GM21360 (cell line): ENCODE data around the gene SMAD9.

Source experiments
- ATAC-seq: cut with Tn5 transposase; IDR thresholded peaks from one replicate; pipeline ENCODE4 v1.9.1; 2021; ENCODE audit warnings: mild to moderate bottlenecking, moderate library complexity; ENCODE audit not compliant: unreplicated experiment

SMAD9 gene

DNA sequence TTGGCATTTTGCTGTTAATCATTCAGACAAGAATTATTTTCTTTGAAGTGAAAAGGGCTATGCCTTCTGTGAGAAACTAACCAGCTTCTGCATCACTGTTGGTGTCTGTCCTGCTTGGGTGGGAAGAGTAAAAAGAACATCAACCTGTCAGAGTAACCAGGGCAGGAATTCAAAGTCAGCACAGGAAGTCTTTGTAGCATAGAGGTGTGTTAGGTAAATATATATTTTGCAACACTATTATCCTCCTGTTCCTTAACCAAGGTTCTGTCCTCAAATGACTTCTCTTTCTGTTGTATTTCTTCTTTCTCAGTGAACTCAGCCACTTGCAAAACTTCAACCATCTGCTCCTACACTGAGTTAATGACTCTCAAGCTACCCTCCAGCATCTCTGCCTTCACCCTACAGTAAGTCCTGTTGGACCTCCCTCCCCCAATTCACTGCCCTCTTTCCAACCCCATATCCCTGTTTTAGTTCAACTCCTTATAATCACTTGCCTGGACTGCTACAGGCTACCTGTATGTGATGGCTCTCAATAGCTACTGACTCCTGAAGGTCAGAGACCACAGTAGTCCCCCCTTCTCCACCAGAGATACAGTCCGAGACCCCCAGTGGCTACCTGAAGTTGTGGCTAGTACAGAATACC, 49.9 kb downstream of the SMAD9 start:
- ATAC-seq = no peak

GRCh38 chr13:36866232-36866631, 53.8 kb downstream of the SMAD9 start:
- ATAC-seq = no peak

DNA sequence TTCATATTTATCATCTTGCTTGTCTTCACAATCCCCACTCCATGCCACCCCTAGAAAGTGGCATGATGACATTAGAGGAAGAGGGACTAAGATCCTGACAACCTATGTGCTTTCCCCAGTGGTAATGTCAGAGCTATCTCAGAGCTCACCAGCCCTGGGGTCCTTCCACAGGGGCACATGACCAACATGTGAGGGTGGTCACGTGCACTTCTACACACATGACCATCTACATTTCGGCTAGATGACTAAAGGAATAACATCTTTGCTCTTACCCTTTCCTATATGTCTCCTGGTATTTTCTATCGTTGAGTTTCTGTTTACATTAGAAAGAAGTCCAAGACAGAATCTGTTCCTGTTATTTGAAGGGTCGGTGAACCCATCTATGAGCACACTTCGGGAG, 54.8 kb downstream of the SMAD9 start:
- no peak for ATAC-seq

DNA sequence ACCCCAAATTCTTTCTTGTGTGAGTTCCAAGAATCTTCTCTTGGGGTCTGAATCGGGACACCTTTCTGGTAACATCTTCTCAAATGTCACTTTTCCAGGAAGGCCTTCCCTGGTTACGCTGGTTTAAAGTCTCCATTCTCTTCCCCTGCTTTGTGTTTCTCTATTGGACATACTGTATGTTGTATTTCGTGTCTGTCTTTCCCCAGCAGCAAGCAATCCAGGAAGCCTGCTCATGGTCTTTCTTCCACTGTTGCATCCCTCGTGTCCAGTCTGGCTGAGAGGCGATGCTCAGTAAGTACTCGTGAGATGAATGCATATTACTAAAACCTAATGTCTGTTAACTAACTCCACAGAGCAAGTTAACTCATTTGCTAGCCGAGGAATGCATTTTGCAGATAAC, 57.3 kb downstream of the SMAD9 start:
- ATAC-seq = no peak

DNA sequence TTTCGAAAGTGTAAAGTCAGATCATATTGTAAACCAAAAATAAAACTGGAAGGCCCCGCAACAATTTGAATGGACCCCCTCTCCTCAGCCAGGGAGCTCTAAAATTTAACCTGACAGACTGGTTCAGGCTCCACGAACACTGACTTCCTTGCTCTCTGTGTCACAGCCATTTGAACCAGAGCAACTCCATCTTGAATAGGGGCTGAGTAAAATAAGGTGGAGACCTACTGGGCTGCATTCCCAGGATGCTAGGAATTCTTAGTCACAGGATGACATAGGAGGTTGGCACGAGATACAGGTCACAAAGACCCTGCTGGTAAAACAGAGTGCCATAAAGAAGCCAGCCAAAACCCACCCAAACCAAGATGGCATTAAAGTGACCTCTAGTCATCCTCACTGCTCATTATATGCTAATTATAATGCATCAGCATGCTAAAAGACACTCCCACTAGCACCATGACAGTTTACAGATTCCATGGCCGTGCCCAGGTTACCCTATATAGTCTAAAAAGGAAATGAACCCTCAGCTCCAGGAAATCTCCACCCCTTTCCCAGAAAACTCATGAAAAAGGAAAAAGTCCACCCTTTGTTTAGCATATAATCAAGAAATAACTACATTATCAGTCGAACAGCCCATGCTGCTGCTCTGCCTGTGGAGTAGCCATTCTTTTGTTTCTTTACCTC, 57.9 kb downstream of the SMAD9 start:
- no peak for ATAC-seq

GRCh38 chr13:36859259-36859658, 60.8 kb downstream of the SMAD9 start:
- ATAC-seq = no peak

GRCh38 chr13:36858290-36858689, 61.7 kb downstream of the SMAD9 start:
- peak; percentile 66 for ATAC-seq

GRCh38 chr13:36857253-36857652, 62.8 kb downstream of the SMAD9 start:
- ATAC-seq = no peak

DNA sequence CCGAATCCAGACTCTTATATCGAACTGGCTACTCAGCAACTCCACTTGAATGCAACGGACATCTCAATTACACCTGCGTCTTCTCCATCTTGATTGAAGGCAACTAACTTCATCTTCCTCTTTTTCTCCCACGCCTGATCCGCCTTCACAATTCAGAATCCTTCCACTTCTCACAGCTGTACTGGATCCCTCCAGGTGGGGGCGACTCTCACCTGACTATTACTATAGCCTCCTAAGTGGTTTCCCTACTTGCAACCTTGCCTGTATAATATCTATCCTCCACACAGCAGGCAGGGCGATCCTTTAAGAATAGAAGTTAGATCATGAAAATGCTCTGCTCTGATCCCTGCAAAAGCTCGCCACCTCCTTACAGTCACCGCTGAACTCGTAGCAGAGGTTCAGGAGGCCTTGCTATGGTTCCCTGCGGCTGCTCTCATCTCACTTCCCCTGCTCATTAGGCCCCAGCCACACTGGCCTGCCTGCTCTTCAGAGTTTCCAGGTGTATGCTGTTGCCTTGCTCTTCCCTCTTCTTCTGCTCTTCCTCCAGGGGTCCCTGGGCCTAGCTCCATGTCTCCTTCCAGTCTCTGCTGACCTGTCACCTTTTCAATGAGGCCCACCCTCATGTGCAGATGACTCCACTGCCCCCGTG, 69.1 kb downstream of the SMAD9 start:
- ATAC-seq = no peak

DNA sequence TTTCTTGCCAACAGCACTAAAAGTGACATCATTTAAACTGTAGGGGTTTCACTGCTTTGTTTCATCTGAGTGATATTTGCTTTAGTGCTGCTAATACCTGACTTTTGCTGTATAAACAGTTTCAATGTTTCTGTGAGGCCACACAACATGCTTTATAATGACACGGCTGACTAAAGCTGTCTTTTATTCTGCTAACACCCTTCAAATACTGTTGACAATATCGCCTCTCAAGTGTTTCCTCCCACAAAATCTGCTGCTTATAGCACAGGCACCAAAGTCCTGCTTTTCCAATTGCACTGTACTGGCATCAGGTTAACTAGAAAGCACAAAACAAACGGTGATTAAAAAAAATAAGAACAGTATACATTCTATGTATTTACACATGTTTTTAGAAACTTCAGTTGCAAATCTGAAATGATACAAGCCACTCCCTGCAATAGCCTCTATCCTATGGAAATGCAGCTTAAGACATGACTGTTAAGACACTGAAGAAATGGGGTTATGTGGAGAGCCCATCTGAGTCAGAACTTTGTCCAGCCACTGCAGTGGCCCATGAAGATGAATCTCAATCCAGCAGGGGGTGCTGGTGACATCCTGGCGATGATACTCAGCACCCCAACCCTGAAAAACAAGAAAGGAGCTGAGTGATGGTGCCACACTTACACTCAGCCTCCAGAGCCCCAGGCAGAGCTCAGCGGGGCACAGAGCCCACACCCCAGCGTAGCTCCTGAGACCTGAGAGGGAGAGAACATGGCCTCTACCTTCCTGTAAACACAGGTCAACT, 71.6 kb downstream of the SMAD9 start:
- peak; percentile 73 for ATAC-seq

DNA sequence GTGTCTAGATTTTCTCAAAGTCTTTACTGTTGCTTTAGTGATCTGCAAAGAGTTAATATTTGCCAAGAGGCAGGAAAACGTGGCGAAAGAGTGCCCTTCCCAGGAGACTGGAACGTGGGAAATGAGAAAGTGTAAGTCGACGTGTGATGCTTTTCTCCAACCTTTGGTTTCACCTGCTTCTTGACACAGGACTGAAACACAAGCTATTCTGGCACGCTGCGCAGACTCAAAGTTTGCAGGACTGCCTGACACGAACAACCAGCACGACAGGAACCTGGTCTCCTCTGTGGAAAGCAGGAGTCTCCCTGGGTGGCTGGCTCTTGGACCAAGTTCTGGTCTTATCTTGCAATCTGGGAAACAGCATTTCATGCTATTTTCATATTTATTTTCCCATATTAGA, 72.4 kb downstream of the SMAD9 start:
- ATAC-seq = no peak

- ATAC-seq = no peak
These were observed 78.6 kb downstream of the SMAD9 start for GRCh38 chr13:36841391-36841790.

DNA sequence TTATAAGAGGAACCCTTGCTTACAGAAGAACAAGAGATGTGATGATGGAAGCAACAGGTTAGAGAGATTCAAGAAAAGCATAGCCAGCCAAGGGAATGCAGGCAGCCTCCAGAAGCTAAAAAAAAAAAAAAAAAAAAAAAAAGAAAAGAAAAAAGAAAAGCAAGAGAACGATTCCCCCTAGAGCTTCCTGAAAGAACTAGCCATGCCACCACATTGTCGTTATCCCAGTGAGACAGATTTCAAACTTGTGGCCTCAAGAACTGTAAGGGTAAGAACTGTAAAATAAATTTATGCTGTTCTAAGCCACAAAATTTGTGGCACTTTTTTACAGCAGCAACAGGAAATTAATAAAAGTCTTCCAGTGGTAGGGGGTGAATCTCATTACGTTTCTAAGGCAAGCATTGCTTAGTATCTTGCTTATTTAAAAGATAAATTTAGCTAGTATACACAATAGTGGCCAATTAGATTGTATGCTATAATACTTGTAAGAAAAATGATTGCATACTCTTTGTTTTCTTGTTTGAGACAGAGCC, 79.3 kb downstream of the SMAD9 start:
- no peak for ATAC-seq

DNA sequence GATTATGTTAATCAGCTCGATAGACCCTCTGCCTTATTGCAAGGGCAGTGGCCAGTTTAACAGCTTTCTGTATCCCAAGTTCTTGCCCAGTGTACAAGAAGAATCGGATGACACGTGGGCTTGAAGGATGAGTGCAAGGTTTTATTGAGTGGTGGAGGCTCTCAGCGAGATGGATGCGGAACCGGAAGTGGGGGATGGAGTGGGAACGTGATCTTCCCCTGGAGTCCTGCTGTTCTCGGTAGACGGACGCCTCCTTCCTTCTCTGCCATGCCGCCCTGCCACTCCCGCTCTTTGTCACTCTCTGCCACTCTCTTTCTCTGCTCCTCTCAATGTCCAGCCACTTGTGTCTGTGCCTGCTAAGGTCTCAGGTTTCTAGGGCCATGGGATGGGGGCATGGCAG, 80.1 kb downstream of the SMAD9 start:
- no peak for ATAC-seq

DNA sequence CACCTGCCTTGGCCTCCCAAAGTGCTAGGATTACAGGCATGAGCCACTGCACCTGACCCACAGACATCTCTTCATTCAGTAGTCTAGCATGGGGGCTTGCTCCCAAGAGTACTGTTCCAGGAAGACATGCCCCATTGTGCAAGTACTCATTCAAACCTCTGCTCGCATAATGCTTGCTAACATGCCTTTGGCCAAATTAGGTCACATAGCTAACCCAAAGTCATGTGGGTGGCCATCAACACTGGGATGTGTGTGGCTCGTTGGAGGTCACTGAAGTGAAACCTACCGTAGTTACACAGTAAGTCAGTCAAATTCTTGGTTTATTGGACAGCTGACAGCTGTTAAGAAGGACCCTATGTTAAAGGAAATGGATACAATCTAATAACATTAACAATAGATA, 80.8 kb downstream of the SMAD9 start:
- no peak for ATAC-seq

DNA sequence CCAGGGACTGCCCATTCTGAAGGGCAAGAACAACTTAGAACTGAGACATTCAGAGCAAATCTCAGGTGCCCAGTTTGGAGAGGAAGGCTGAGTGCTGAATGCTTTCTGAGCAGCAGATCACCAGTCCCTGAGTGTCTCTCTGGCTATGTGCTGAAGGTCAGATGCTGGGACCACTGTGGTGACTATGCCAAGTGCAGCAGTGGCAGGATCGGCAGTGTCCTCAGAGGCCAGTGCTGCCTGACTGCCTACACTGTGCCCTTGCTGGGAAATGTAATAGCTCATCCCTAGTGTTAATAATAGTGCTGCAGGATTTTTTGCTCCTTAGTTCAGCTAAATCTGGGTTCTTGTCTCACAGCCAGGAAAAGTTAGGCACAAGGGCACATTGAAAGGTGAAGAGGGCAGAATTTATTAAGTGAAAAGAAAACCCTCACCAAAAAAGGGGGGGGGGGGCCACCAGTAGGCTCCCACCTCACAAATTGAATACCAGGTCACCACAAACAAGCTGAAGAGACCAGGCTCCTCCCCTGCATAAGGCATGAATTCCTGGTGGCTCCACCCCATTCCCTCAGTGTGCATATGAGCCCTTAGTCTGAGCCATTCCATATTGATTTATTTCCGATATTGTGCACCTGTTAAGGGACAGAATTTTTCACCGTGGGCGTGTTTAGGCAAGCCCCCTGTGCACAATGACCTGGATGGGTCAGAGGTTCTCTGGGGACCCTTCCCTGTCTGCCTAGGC, 82.5 kb downstream of the SMAD9 start:
- no peak for ATAC-seq

DNA sequence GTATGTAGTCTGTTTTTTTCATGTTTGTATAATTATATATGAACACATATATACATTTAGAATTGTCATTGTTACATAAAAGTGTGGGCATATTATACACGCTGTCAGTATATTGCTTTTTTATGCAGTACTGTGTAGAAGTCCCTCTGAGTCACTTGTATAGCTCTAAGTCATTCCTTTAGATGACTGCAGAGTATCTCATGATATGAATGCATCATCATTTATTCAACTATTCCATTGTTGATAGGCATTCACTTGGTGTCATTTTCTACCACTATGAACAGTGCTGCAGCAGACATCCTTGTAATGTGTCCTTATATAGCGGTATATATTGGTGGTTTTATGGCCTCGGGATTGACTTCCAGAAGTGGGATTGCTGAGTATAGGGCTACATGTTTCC, 85.7 kb downstream of the SMAD9 start:
- ATAC-seq = no peak

- no peak for ATAC-seq
These were observed 88.7 kb downstream of the SMAD9 start for GRCh38 chr13:36831291-36831690.

GRCh38 chr13:36829753-36830152, 90.3 kb downstream of the SMAD9 start:
- no peak for ATAC-seq

- ATAC-seq = no peak
These were observed 97.3 kb downstream of the SMAD9 start for GRCh38 chr13:36822785-36823184.

DNA sequence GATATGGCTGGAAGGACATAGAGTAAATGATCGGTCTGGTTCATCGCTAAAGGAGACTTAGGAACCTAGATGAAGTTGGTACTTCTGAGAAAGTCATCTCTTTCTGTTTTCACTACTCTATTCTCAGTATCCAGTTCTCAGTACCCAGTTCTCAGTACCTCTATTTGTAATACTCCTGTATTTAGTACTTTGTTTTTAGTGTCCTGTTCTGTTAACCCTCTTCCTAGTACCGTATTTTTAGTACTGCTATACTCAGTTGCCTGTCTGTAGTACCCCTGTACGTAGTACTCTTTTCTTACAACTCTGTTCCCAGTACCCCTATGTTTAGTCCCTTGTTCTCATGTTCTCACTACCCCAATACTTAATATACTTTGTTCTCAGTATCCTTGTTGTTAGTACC, 99.8 kb downstream of the SMAD9 start:
- peak; percentile 53 for ATAC-seq
